ENCODE results near the gene XAB2. TPM values are rescaled to one million over a fixed set of nuclear protein-coding genes. Genes with fewer than 3 reads are reported as not detected.
A peak's percentile ranks its signal among the peaks of the same experiment; 100 is the strongest.

Gene XAB2
- total RNA-seq, 3 donors from 2014 or later, result 28.7 to 39.2 (median 30.7) TPM

GRCh38 chr19:7658219-7658686, 28.9 kb upstream of the XAB2 start:
- peak; percentile 63 for ATAC-seq
- DNase-seq, result no peak
- H3K9me3 ChIP-seq, result no peaks in the 10 kb centered on the region
- H3K4me3 ChIP-seq, result no peak overlapping the region
- H3K36me3 ChIP-seq (ENCODE audit: low read depth), result no peaks in the 10 kb centered on the region
- no peak for TF ChIP-seq CTCF (IDR thresholded peaks at IDR 0.05)
- no peaks in the 10 kb centered on the region for H3K4me1 ChIP-seq (ENCODE audit: low read depth)
- intact Hi-C loops (cut with DNase I, micrococcal nuclease), result no loop called here

- DNase-seq (no peak), ATAC-seq (peak; percentile 16)
- no peak for TF ChIP-seq CTCF (IDR thresholded peaks at IDR 0.05)
- no peak overlapping the region for H3K4me3 ChIP-seq
- no peaks in the 10 kb centered on the region for H3K36me3 ChIP-seq (ENCODE audit: low read depth)
- intact Hi-C loops (cut with DNase I, micrococcal nuclease), result no loop called here
- H3K9me3 ChIP-seq, result no peaks in the 10 kb centered on the region
- H3K4me1 ChIP-seq (ENCODE audit: low read depth), result peaks cover 2% of the 10 kb centered on the region
Measured at GRCh38 chr19:7657131-7657751, 27.9 kb upstream of the XAB2 start.

- no peaks in the 10 kb centered on the region for H3K9me3 ChIP-seq
- H3K4me3 ChIP-seq, result no peak overlapping the region
- H3K36me3 ChIP-seq (ENCODE audit: low read depth), result no peaks in the 10 kb centered on the region
- no peak for DNase-seq
- ATAC-seq, result no peak
- no peak for TF ChIP-seq CTCF (IDR thresholded peaks at IDR 0.05)
- H3K4me1 ChIP-seq (ENCODE audit: low read depth), result peaks cover 4% of the 10 kb centered on the region
- intact Hi-C loops (cut with DNase I, micrococcal nuclease), result no loop called here
Measured at GRCh38 chr19:7655581-7655980, 26.2 kb upstream of the XAB2 start.

- no peaks in the 10 kb centered on the region for H3K9me3 ChIP-seq
- peaks cover 4% of the 10 kb centered on the region for H3K4me1 ChIP-seq (ENCODE audit: low read depth)
- H3K4me3 ChIP-seq, result no peak overlapping the region
- ATAC-seq, result no peak
- intact Hi-C loops (cut with DNase I, micrococcal nuclease), result no loop called here
- TF ChIP-seq CTCF (IDR thresholded peaks at IDR 0.05), result no peak
- no peak for DNase-seq
- no peaks in the 10 kb centered on the region for H3K36me3 ChIP-seq (ENCODE audit: low read depth)
Measured at GRCh38 chr19:7654401-7654800, 25.1 kb upstream of the XAB2 start.

GRCh38 chr19:7652061-7652641, 22.8 kb upstream of the XAB2 start:
- peaks cover 4% of the 10 kb centered on the region for H3K4me1 ChIP-seq (ENCODE audit: low read depth)
- H3K4me3 ChIP-seq, result no peak overlapping the region
- peak; percentile 99 for TF ChIP-seq CTCF (IDR thresholded peaks at IDR 0.05)
- no peaks in the 10 kb centered on the region for H3K9me3 ChIP-seq
- no peaks in the 10 kb centered on the region for H3K36me3 ChIP-seq (ENCODE audit: low read depth)
- DNase-seq (peak; percentile 87 to 92 (median 87)), ATAC-seq (peak; percentile 93)
- intact Hi-C loops (cut with DNase I, micrococcal nuclease), result no loop called here
